GM19452 (cell line): ENCODE results near the gene AQP3.
"Not testable (repeated sequence)": the region's sequence is repeated elsewhere in the genome, so short reads cannot be mapped to it uniquely, and the experiment has no call there.

Experiments
- ATAC-seq: cut with Tn5 transposase; IDR thresholded peaks from one replicate; pipeline ENCODE4 v1.9.1; 2021; ENCODE audit not compliant: unreplicated experiment

Gene AQP3

DNA sequence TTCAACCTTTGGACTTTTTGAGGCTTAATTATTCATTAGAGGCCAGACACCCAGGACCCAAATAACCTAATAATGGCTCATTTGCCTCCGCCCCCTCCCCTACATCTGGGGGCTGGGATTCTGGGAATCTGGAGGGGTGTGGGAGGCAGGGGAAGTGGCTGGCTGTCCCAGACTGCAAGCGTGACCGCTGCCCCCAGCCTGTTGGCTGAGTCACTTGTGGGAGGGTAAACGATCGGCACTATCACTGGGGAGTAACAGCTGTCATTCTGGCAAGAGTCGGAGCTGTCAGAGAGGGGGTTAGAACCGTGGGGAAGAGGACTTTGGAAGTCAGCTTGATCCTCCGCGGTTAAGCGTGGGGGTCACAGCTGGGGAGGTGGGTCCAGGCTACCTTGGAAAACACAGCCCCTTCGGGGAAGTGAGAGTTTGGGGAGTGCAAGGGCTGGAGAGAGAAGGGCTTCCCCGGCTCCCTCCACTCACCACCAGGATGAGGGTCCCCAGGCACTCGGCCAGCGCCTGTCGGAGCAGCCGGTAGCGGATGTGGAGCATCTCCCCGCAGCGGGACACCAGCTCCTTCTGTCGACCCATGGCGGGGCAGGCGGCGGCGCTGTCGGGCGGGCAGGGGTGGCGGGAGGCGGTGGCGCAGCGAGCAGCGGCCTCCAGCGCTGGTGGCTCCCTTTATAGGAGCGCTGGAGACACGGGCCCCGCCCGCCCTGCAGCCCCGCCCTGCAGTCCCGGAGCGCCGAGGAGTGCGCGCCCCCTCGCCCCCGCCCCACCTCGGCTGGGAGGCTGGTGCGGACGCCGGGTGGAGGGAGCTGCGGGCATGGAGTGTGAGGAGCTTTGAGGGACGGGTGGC is at the start of gene AQP3:
Gene AQP3 (minus strand): TSS at position 648 of the 853 bp plus-strand sequence. CDS start 63 bp downstream, at position 585.
- peak; percentile 24 for ATAC-seq

GRCh38 chr9:33493819-33494218 is 46.4 kb upstream of the AQP3 start:
- ATAC-seq: not testable (repeated sequence)

DNA sequence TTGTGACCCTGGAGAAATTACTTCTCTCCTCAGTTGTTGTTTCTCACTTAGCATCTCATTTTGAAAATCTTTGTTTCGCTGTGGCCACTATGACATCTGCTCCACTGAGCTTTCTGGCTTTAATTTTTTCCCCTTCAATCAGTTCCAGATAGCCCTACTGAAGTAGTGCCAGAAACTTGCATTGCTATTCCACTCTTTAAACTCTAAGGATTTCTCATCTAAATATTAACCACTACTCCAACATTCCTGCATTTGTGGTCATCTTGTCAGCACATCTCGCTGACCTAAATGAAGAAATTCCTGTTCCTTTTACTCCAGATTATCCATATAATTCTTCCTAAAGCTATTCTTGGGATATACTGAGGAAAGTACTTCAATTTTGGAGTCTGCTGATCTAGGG is 41.7 kb upstream of the AQP3 start:
- no peak for ATAC-seq

DNA sequence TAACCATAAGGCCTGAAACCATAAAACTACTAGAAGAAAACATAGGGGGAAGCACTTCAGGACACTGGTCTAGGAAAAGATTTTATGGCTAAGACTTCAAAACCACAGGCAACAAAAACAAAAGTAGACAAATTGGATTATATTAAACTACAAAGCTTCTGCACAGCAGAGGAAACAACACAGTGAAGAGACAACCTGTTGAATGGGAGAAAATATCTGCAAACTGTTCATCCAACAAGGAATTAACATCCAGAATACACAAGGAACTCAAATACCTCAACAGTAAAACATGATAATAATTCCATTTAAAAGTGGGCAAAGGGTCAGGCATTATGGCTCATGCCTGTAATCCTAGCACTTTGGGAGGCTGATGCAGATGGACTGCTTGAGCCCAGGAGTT is 37.9 kb upstream of the AQP3 start:
- ATAC-seq: not testable (repeated sequence)

- ATAC-seq: no peak
Observed at GRCh38 chr9:33480976-33481375, 33.6 kb upstream of the AQP3 start.

DNA sequence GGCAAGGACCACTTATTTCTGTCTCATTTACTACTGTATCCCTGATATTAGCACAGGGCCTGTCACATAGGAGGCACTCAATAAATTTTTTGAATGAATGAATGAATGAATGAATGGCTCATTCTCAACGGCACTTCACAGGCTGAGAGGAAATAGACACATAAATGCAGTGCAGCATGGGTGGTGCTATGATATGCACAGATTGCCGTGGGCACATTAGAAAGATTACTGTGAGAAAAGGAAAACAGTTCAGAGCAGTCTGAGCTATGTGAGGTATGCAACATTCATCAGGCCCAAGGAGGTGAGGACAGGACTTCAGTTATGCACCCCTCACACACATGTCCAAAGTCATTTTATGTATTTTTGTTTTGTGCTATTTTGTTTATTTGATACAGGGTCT is 32.7 kb upstream of the AQP3 start:
- ATAC-seq: no peak

- no peak for ATAC-seq
Observed at GRCh38 chr9:33476503-33476902, 29.1 kb upstream of the AQP3 start.

DNA sequence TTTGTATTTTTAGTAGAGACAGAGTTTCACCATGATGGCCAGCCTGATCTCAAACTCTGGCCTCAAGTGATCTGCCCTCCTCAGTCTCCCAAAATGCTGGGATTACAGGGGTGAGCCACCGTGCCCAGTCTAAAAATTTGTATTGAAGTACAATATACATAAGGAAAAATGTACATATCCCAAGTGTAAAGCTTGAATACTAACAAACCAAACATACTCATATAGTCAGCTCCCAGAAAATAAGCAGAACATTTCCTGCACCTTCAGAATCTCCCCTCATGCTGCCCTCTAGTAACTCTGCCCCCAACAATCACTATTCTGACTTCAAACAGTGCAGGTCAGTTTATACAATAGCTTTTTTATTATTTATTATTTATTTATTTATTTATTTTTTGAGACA is 28.0 kb upstream of the AQP3 start:
- no peak for ATAC-seq

DNA sequence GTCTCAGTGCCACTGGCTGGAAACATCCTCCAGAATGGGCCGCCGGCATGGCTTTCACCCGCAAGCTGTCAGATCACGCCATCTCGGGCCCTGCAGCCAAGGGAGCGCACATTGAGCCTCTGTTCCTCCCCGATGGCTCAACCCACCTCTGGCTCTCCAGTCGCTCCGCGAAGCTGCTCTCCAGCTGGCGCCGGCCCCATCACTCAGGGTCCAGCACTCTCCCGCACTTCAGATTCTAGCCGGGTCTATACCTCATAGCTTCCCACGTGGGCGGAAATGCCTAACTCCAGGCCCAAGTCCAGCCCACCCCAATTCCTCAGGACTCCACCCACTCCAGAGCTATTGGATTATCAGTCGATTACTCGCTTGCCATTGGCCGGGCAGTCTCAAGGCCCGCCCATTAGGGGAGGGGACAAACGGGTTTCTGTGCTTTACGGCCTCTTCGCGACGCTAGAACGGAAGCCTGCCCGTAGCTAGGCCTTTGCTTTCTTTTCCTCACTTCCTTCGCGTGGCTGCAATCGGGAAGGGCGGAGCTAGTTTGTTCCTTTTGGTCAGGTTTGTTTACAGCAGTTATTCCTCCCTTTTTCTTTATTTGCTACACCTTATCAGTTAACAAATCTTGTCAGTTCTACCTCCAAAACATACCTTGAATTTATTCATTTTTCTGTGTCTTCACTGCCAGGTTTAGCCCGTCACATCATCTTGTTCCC is 26.4 kb upstream of the AQP3 start, which contains the start of gene NOL6:
Gene NOL6 (minus strand): TSS at position 282 of the 710 bp plus-strand sequence. CDS start 82 bp downstream, at position 200.
- ATAC-seq: peak; percentile 99

DNA sequence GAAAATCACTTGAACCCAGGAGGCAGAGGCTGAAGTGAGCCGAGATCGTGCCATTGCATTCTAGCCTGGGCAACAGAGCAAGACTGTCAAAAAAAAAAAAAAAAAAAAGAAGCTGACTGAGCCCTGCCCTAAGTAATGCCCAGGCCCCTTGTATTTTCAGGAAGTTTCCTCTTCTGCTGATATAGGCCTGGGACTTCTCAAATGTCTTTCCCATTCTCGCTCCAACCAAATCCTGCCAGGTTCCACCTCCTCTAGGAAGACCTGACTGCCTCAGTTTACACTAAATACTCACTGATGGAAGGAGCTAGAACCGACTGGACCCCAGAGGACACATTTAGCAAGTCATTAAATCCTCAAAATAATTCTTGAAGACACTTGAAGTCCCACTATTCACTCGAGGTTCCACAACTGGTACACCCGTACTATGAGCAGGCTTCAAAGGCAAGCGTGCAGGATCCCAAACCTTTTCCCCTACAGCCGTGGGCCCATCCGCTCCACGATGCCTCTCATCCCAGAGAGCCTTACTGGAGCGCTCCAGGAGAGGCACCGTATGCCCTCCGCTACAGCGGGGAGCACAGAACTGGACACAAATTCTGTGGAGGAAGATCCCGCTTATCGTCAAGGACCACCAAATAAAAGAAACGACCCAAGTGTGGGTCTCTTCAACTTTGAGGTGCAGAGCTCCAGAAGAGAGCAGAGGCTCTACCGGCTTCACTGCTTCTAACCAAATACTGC is 25.7 kb upstream of the AQP3 start:
- no peak for ATAC-seq

DNA sequence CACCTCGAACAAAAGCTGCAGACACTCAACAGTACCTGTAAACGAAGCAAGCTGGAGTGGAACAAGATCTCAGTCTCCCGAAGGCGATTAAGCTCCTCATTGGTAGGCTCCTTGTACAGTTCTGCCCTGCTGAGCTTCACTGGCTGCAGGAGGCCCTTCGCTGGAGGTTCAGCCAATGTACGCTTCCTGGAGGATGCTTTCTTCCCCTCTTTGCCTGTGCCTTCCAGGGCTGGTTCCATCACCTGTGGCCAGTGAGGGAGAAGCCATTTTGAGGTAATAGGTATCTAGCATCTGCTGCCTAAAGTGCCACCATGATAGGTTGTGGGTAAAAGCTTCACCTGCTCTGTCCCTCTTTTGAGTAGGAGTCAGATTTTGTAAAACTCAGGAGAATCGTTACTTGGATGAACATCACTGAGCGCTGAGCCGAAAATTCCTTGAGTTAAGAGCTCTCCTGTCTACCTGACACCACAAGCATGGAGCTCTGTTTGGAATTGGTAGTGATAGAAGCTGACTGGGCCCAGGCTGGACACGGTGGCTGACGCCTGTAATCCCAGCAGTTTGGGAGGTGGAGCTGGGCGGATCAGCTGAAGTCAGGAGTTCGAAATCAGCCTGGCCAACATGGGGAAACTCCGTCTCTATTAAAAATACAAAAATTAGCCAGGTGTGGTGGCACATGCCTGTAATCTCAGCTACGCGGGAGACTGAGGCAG is 24.9 kb upstream of the AQP3 start:
- no peak for ATAC-seq

GRCh38 chr9:33471361-33471760 is 24.0 kb upstream of the AQP3 start:
- ATAC-seq: no peak

DNA sequence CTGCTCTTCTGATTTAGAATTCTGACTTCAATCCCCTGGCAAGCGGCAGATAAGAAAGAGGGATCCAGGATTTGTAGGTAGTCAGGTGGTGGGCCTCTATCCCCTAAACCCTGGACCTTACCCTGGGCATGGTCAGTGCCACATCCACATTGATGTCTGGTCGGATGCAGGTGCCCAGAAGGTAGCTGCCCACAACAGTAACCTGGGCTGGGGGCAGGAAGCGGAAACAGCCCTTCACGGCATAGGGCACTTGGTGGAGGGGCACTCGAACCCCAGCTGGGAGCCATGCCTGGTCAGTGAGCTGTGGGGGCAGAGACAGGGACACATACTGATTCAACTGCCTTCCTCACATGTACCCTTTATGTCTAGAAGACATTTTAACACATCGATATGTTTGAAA is 22.5 kb upstream of the AQP3 start:
- no peak for ATAC-seq

GRCh38 chr9:33468797-33469621 is 21.6 kb upstream of the AQP3 start:
- ATAC-seq: no peak

DNA sequence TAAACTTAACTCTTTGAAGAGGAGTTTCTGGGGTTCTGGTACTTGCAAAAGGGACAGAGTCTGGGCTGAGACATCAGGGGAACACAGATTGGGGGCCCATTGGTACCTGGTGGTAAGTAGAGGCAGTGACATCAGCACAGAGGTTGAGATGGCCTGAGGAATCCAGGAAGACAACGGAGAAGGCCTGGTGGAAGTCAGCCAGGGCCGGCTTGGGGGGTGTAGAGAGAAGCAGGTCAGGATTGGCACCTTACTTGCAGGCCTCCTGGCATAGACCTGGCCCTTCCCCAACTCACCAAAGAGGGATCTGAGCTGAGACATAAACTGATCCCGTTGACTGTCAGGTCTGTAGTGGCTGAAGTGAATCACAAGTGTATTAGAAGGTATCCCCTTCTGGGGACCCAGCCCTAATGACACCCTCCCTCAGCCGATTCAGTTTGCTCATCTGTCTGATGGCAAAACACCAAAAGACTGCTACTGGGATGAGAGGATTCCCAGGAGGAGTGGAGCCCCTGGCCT is 20.9 kb upstream of the AQP3 start:
- ATAC-seq: no peak

DNA sequence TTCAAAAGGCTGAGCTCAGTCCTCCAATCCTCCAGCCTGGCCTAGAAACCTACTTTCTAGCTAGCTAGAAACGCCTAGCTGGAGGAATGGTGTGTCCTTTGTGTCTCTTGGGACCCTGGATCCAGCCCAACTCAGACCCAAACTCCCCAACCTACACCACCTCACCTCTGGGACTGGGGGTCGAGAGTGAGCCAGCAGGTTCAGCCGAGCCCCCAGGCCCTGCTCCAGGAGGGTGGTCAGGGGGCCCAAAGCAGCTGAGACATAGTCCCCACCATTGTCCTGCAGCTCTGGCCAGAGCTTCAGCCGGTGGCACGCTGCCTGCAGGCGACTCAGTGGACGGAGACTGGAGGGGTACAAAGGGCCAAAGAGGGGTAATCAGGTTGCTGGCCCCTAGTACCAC is 20.1 kb upstream of the AQP3 start:
- ATAC-seq: no peak

- no peak for ATAC-seq
Observed at GRCh38 chr9:33466565-33467495, 19.4 kb upstream of the AQP3 start.
